Vagina (tissue), 2 donors: Measurements from ENCODE around the gene CD48. TPM values are rescaled to one million over a fixed set of nuclear protein-coding genes. Genes with fewer than 3 reads are reported as not detected.

Experiments used
- DNase-seq, 2 donors: peaks; one replicate each; pipeline ENCODE4 v3.0.0-alpha.2; 2017; ENCODE audit errors: extremely low spot score in 2 of 2
- H3K27ac ChIP-seq: fragments of 200-600 bp; sonication (generic); one replicate; pipeline ENCODE4 v1.5.1; 2019
- H3K27me3 ChIP-seq: fragments of 200-600 bp; sonication (generic); one replicate; pipeline ENCODE4 v1.5.1; 2019
- H3K36me3 ChIP-seq, 2 donors: fragments of 200-600 bp; sonication (generic); one replicate each; pipeline ENCODE4 v1.5.1; 2017 to 2019
- H3K4me1 ChIP-seq: fragments of 200-600 bp; sonication (generic); one replicate; pipeline ENCODE4 v1.5.1; 2019
- H3K4me3 ChIP-seq, 2 donors: fragments of 200-600 bp; sonication (generic); 1 replicate in 1 of 2; 2 replicates in 1 of 2; pipeline ENCODE4 v1.5.1; 2016 to 2019
- H3K9me3 ChIP-seq: fragments of 200-600 bp; sonication (generic); one replicate; pipeline ENCODE4 v1.5.1; 2019
- CTCF ChIP-seq, 3 experiments: fragments of 450-650 bp in 2 of 3; fragments of 200-600 bp in 1 of 3; sonication (generic) in 1 of 3; IDR thresholded peaks; one replicate each; pipeline ENCODE4 v1.5.1; 2017 to 2019; ENCODE audit warnings: antibody characterized with exemption in 3 of 3, mild to moderate bottlenecking in 2 of 3, moderate library complexity in 2 of 3
- POLR2A ChIP-seq, 2 donors: fragments of 450-650 bp; IDR thresholded peaks; one replicate each; pipeline ENCODE4 v1.6.1; 2017; ENCODE audit warnings: antibody characterized with exemption in 2 of 2, mild to moderate bottlenecking in 2 of 2, moderate library complexity in 2 of 2
- POLR2AphosphoS5 ChIP-seq, 2 donors: sonication (generic); formaldehyde crosslinking; IDR thresholded peaks; one replicate each; pipeline ENCODE4 v1.9.0; 2017; ENCODE audit warnings: antibody characterized with exemption in 2 of 2, mild to moderate bottlenecking in 2 of 2, low read depth in 1 of 2; ENCODE audit not compliant: insufficient read depth in 1 of 2
- intact Hi-C: fragments of 100-400 bp; cut with DNase I; formaldehyde crosslinking; loops from one replicate; pipeline ENCODE4 v1.15.1; 2023
- total RNA-seq: library from RNA; depleted of rRNA; stranded (reverse); fragments of >200 nt; gene quantifications from one replicate; pipeline ENCODE4 v1.2.3, GENCODE V29; 2016

The CD48 gene
- total RNA-seq, 1 donor from 2014 or later, result 4.7 TPM

DNA sequence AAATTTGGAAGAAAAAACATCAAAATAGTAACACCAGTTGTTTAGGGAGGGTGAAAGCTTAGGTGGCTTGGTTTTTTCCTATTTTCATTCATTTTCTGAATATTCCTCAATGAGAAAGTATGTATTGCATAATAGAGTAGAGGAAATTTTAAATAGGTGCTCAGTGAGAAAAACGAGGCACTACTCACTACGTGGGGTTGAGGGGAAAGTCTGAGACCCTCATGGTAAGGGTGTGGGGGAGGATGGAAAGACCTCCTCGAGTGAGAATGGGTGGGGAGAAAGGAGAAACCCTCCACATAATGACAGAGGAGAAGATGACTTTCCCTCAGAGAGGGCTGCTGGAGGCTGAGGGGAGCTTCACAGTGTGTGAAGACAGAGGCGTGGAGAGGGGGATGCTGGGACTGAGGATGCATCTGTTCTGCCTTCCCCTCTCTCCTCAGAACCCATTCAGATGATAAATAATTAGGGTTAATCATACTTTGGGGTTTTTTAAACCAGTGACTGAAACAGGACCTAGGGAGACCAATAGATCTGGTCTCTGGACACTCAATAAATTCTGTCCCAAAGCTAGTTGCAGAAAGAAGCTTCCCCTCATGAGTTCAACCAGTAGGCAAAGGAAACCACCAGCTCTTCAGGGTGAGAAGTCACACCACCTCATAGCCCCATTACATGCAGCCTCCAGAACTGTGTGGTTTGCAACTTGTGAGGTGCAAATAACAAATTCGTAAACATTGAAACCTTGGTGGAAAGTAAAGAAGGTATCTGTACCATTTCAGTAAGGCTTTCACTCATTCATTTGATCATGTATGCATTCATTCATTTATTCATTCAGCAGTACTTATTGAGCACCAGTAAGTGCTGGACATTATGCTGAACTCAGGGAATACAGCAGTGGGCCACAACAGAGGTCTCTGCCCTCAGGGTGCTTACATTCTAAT is 44.6 kb upstream of the CD48 start:
- H3K4me3 ChIP-seq, result no peak overlapping the region
- no peak overlapping the region for H3K27ac ChIP-seq
- H3K36me3 ChIP-seq, result no peaks in the 10 kb centered on the region
- TF ChIP-seq CTCF (IDR thresholded peaks at IDR 0.05) (no peak), POLR2AphosphoS5 (IDR thresholded peaks at IDR 0.05; ENCODE audit: insufficient read depth in 1 of 2, low read depth in 1 of 2) (no peak), POLR2A (IDR thresholded peaks at IDR 0.05) (no peak)
- DNase-seq, result peak in 1 of 2 donors; percentile 10
- no peaks in the 10 kb centered on the region for H3K4me1 ChIP-seq
- intact Hi-C loops, result no loop called here
- no peaks in the 10 kb centered on the region for H3K27me3 ChIP-seq
- no peaks in the 10 kb centered on the region for H3K9me3 ChIP-seq

DNA sequence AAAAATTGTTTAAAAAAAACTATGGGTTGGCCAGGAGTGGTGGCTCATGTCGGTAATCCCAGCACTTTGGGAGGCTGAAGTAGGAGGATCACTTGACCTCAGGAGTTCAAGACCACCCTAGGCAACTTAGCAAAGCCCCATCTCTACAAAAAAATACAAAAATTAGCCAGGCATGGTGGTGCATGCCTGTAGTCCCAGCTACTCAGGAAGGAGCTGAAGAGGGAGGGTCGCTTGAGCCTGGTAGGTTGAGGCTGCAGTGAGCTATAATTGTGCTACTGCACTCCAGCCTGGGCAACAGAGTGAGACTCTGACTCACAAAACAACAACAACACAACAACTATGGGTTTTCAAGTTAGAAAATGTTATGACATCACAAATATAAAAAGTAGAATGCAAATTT is 43.8 kb upstream of the CD48 start:
- Histone ChIP-seq H3K27me3 (no peaks in the 10 kb centered on the region), H3K4me3 (no peak overlapping the region), H3K4me1 (no peaks in the 10 kb centered on the region), H3K27ac (no peak overlapping the region), H3K36me3 (no peaks in the 10 kb centered on the region), H3K9me3 (no peaks in the 10 kb centered on the region)
- TF ChIP-seq POLR2AphosphoS5 (IDR thresholded peaks at IDR 0.05; ENCODE audit: insufficient read depth in 1 of 2, low read depth in 1 of 2) (no peak), POLR2A (IDR thresholded peaks at IDR 0.05) (no peak), CTCF (IDR thresholded peaks at IDR 0.05) (no peak)
- DNase-seq, result no peak
- intact Hi-C loops, result no loop called here

GRCh38 chr1:160753594-160753993 is 42.0 kb upstream of the CD48 start:
- no peak for TF ChIP-seq POLR2A (IDR thresholded peaks at IDR 0.05)
- TF ChIP-seq CTCF (IDR thresholded peaks at IDR 0.05), result no peak
- no peak for TF ChIP-seq POLR2AphosphoS5 (IDR thresholded peaks at IDR 0.05; ENCODE audit: insufficient read depth in 1 of 2, low read depth in 1 of 2)
- H3K27ac ChIP-seq, result no peak overlapping the region
- H3K4me1 ChIP-seq, result no peaks in the 10 kb centered on the region
- intact Hi-C loops, result no loop called here
- no peaks in the 10 kb centered on the region for H3K36me3 ChIP-seq
- H3K4me3 ChIP-seq, result no peak overlapping the region
- no peaks in the 10 kb centered on the region for H3K27me3 ChIP-seq
- DNase-seq, result peak in 1 of 2 donors; percentile 52
- H3K9me3 ChIP-seq, result no peaks in the 10 kb centered on the region

DNA sequence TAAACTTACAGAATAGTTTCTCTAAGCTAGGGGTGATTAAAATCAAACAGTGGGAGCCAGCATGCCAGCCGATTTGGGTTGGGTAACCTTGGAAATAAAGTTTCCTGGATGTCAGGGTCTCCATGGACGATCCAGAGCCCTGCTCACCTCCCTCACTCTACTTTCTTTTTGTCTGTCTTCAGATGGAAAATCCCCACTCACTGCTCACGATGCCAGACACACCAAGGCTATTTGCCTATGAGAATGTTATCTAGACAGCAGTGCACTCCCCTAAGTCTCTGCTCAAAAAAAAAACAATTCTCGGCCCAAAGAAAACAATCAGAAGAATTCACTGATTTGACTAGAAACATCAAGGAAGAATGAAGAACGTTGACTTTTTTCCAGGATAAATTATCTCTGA is 41.3 kb upstream of the CD48 start:
- H3K27me3 ChIP-seq, result no peaks in the 10 kb centered on the region

More for the DNA sequence above, 41.3 kb upstream of the CD48 start:
- H3K27ac ChIP-seq, result no peak overlapping the region
- H3K9me3 ChIP-seq, result no peaks in the 10 kb centered on the region
- no peaks in the 10 kb centered on the region for H3K4me1 ChIP-seq
- intact Hi-C loops, result no loop called here
- TF ChIP-seq POLR2A (IDR thresholded peaks at IDR 0.05), result no peak
- TF ChIP-seq POLR2AphosphoS5 (IDR thresholded peaks at IDR 0.05; ENCODE audit: insufficient read depth in 1 of 2, low read depth in 1 of 2), result no peak
- no peak for TF ChIP-seq CTCF (IDR thresholded peaks at IDR 0.05)
- DNase-seq, result peak in 1 of 2 donors; percentile 18
- H3K36me3 ChIP-seq, result no peaks in the 10 kb centered on the region
- no peak overlapping the region for H3K4me3 ChIP-seq
